HEK293 (cell line): ENCODE data around the gene NAA20.

Source experiments
- CTCF ChIA-PET: fragments of 350-600 bp; formaldehyde crosslinking; extraction: SDS; loops from one replicate; lab custom pipeline; 2021; ENCODE audit warnings: antibody characterized with exemption; lab: Yijun Ruan, JAX
- POLR2A ChIA-PET: fragments of 300-600 bp; formaldehyde crosslinking; extraction: SDS; loops from one replicate; lab custom pipeline; 2020; ENCODE audit warnings: antibody characterized with exemption, inconsistent platforms; lab: Yijun Ruan, JAX
- H3K27ac ChIP-seq: fragments of 200-500 bp; sonication (Bioruptor generic); 2 replicates; pipeline ENCODE4 v1.5.1; 2014; ENCODE audit warnings: low read depth, low read length, control low read depth, inconsistent platforms; ENCODE audit errors: extremely low read depth
- H3K36me3 ChIP-seq, 2 experiments: fragments of 200-500 bp in 1 of 2; sonication (Bioruptor generic) in 1 of 2; 1 replicate in 1 of 2; 2 replicates in 1 of 2; pipeline ENCODE4 v1.5.1; 2014 to 2017; ENCODE audit warnings: inconsistent platforms in 2 of 2, low read length in 2 of 2; ENCODE audit not compliant: control insufficient read depth in 2 of 2, insufficient read depth in 1 of 2
- H3K4me1 ChIP-seq: fragments of 200-500 bp; sonication (Bioruptor generic); 2 replicates; pipeline ENCODE4 v1.5.1; 2014; ENCODE audit warnings: mild to moderate bottlenecking, low read length, inconsistent platforms; ENCODE audit not compliant: control insufficient read depth, insufficient read depth
- H3K4me3 ChIP-seq: 2 replicates; pipeline ENCODE4 v1.5.1; 2011; ENCODE audit warnings: low read depth, mild to moderate bottlenecking, control low read depth, low read length, moderate library complexity
- H3K9me3 ChIP-seq: fragments of 200-500 bp; sonication (Bioruptor generic); 2 replicates; pipeline ENCODE4 v1.5.1; 2014; ENCODE audit warnings: low read depth, low read length, inconsistent platforms; ENCODE audit not compliant: control insufficient read depth, insufficient read depth
- FEZF1 ChIP-seq: fragments of 450-650 bp; formaldehyde crosslinking; IDR thresholded peaks from 2 replicates; pipeline ENCODE4 v1.5.1; 2016; ENCODE audit warnings: missing biosample characterization, missing genetic modification characterization
- GFI1B ChIP-seq: fragments of 450-650 bp; formaldehyde crosslinking; IDR thresholded peaks from 2 replicates; pipeline ENCODE4 v1.5.1; 2016; ENCODE audit warnings: missing biosample characterization, missing genetic modification characterization
- SP7 ChIP-seq: fragments of 450-650 bp; formaldehyde crosslinking; IDR thresholded peaks from 2 replicates; pipeline ENCODE4 v1.5.1; 2016; ENCODE audit warnings: missing biosample characterization, missing genetic modification characterization
- ZBTB11 ChIP-seq: fragments of 450-650 bp; formaldehyde crosslinking; conservative IDR thresholded peaks from 2 replicates; pipeline ENCODE4 v1.5.1; 2016; ENCODE audit warnings: low read depth, missing biosample characterization, missing genetic modification characterization
- ZNF10 ChIP-seq: fragments of 450-650 bp; formaldehyde crosslinking; IDR thresholded peaks from 2 replicates; pipeline ENCODE4 v1.5.1; 2017; ENCODE audit warnings: missing biosample characterization, missing genetic modification characterization
- ZNF211 ChIP-seq: fragments of 450-650 bp; formaldehyde crosslinking; IDR thresholded peaks from 2 replicates; pipeline ENCODE4 v1.5.1; 2016; ENCODE audit warnings: low read depth, missing biosample characterization, missing genetic modification characterization
- ZNF341 ChIP-seq: fragments of 450-650 bp; formaldehyde crosslinking; IDR thresholded peaks from 2 replicates; pipeline ENCODE4; 2016; ENCODE audit warnings: low read depth, missing biosample characterization, missing genetic modification characterization
- ZNF555 ChIP-seq: fragments of 450-650 bp; formaldehyde crosslinking; conservative IDR thresholded peaks from 2 replicates; pipeline ENCODE4 v1.5.1; 2017; ENCODE audit warnings: missing biosample characterization, mild to moderate bottlenecking, missing genetic modification characterization, inconsistent platforms
- ZNF623 ChIP-seq: fragments of 450-650 bp; formaldehyde crosslinking; IDR thresholded peaks from 2 replicates; pipeline ENCODE4 v1.5.1; 2016; ENCODE audit warnings: missing biosample characterization, missing genetic modification characterization
- ZNF701 ChIP-seq: fragments of 450-650 bp; formaldehyde crosslinking; IDR thresholded peaks from 2 replicates; pipeline ENCODE4 v1.5.1; 2016; ENCODE audit warnings: missing biosample characterization, missing genetic modification characterization
- ZNF785 ChIP-seq: fragments of 450-650 bp; formaldehyde crosslinking; IDR thresholded peaks from 2 replicates; pipeline ENCODE4 v1.5.1; 2016; ENCODE audit warnings: missing biosample characterization, missing genetic modification characterization
- ZNF830 ChIP-seq: fragments of 450-650 bp; IDR thresholded peaks from 2 replicates; pipeline ENCODE4 v1.5.0; 2018; ENCODE audit warnings: missing biosample characterization, missing genetic modification characterization, low read depth, mild to moderate bottlenecking, moderate library complexity
- ZSCAN18 ChIP-seq: fragments of 450-650 bp; formaldehyde crosslinking; IDR thresholded peaks from 2 replicates; pipeline ENCODE4 v1.5.1; 2016; ENCODE audit warnings: missing biosample characterization, missing genetic modification characterization

The NAA20 gene

GRCh38 chr20:19968466-19969073 lies 48.6 kb upstream of the NAA20 start:
- CTCF ChIA-PET: no interaction called here
- Histone ChIP-seq H3K27ac (no peak overlapping the region), H3K9me3 (no peaks in the 10 kb centered on the region), H3K36me3 (no peaks in the 10 kb centered on the region), H3K4me1 (0 out of 2 replicates have a peak, but pooled peaks cover 3% of the 10 kb centered on the region), H3K4me3 (no peak overlapping the region)
- POLR2A ChIA-PET: interaction anchor here (0.6 to 1.0 kb wide), 2 partner anchors 8 to 332 kb away, joined by 3 to 7 read pairs; no protein-coding TSS in a partner anchor
- TF ChIP-seq SP7 (tag by site-specific recombination) (peak; percentile 47), ZBTB11 (tag by site-specific recombination) (no peak), ZNF555 (tag by site-specific recombination) (no peak), FEZF1 (tag by site-specific recombination) (no peak), GFI1B (tag by site-specific recombination) (no peak)

- H3K36me3 ChIP-seq: no peaks in the 10 kb centered on the region
- CTCF ChIA-PET: no interaction called here
Measured at GRCh38 chr20:19969106-19969505, 48.1 kb upstream of the NAA20 start.

GRCh38 chr20:19969507-19970255 lies 47.5 kb upstream of the NAA20 start:
- H3K9me3 ChIP-seq: no peaks in the 10 kb centered on the region
- H3K36me3 ChIP-seq: no peaks in the 10 kb centered on the region
- POLR2A ChIA-PET: no interaction called here
- CTCF ChIA-PET: interaction anchor here (1.0 kb wide), 1 partner anchor 7 kb away, joined by 4 read pairs; no protein-coding TSS in a partner anchor
- H3K4me3 ChIP-seq: no peak overlapping the region
- H3K4me1 ChIP-seq: 0 out of 2 replicates have a peak, but pooled peaks cover 3% of the 10 kb centered on the region
- TF ChIP-seq ZNF623 (tag by site-specific recombination): no peak
- no peak for TF ChIP-seq ZNF555 (tag by site-specific recombination)
- TF ChIP-seq ZNF341 (tag by site-specific recombination): no peak
- no peak for TF ChIP-seq ZSCAN18 (tag by site-specific recombination)
- no peak for TF ChIP-seq ZNF830 (tag by site-specific recombination)
- no peak for TF ChIP-seq ZNF10
- no peak for TF ChIP-seq ZNF785 (tag by site-specific recombination)
- no peak for TF ChIP-seq ZNF701 (tag by site-specific recombination)
- TF ChIP-seq ZNF211: no peak
- no peak overlapping the region for H3K27ac ChIP-seq

More at GRCh38 chr20:19969106-19969505, 48.1 kb upstream of the NAA20 start:
- no peak overlapping the region for H3K4me3 ChIP-seq
- POLR2A ChIA-PET: interaction anchor here (1.0 kb wide), 1 partner anchor 8 kb away, joined by 7 read pairs; no protein-coding TSS in a partner anchor
- H3K27ac ChIP-seq: no peak overlapping the region
- TF ChIP-seq ZNF785 (tag by site-specific recombination): no peak
- TF ChIP-seq ZNF623 (tag by site-specific recombination): peak; percentile 71
- no peaks in the 10 kb centered on the region for H3K9me3 ChIP-seq
- 0 out of 2 replicates have a peak, but pooled peaks cover 3% of the 10 kb centered on the region for H3K4me1 ChIP-seq
